ENCODE measurements around the gene ARHGAP18.

- no peak for TF ChIP-seq KLF1 (tag by site-specific recombination; IDR thresholded peaks at IDR 0.05)
- TF ChIP-seq ZBTB11 (tag by site-specific recombination; conservative IDR thresholded peaks at IDR 0.05; ENCODE audit: low read depth) = no peak
- no peak for TF ChIP-seq ZNF24 (tag by site-specific recombination; IDR thresholded peaks at IDR 0.05)
- TF ChIP-seq ZNF311 (tag by site-specific recombination; IDR thresholded peaks at IDR 0.05; ENCODE audit: borderline replicate concordance) = no peak
- TF ChIP-seq CTCF (tag by site-specific recombination; IDR thresholded peaks at IDR 0.05) = no peak
- no peak for TF ChIP-seq REPIN1 (tag by site-specific recombination; IDR thresholded peaks at IDR 0.05; ENCODE audit: low read depth)
- TF ChIP-seq TSHZ1 (tag by site-specific recombination; IDR thresholded peaks at IDR 0.05; ENCODE audit: borderline replicate concordance) = no peak
- TF ChIP-seq ELK4 (IDR thresholded peaks at IDR 0.05; ENCODE audit: borderline replicate concordance, low read depth, low read length) = no peak
- no peak for TF ChIP-seq ZNF600 (tag by site-specific recombination; IDR thresholded peaks at IDR 0.05)
- no peak for TF ChIP-seq ZNF138 (tag by site-specific recombination; IDR thresholded peaks at IDR 0.05; ENCODE audit: borderline replicate concordance)
- TF ChIP-seq ZNF521 (tag by site-specific recombination; IDR thresholded peaks at IDR 0.05) = no peak
- no peak for TF ChIP-seq ZBTB7A (tag by site-specific recombination; IDR thresholded peaks at IDR 0.05; ENCODE audit: low read depth)
Measured at GRCh38 chr6:129644567-129645015, 65.4 kb downstream of the ARHGAP18 start.
